GM18507 (cell line): Measurements from ENCODE around the gene PRR30.
A peak's percentile ranks its signal among the peaks of the same experiment; 100 is the strongest.
"Not testable (repeated sequence)": the region's sequence is repeated elsewhere in the genome, so short reads cannot be mapped to it uniquely, and the experiment has no call there.

ENCODE experiments used
- DNase-seq: peaks from one replicate; pipeline ENCODE4 v3.0.0; 2011; ENCODE audit warnings: low read depth; ENCODE audit not compliant: insufficient read length; ENCODE audit errors: extremely low spot score
- FAIRE-seq: peaks from 2 replicates; lab custom pipeline; 2011; peaks lifted over from hg19 to GRCh38; lab: Jason Lieb, UNC

The PRR30 gene

GRCh38 chr2:27139310-27139709, at the start of gene PRR30:
TSS of gene PRR30 (minus strand) at chr2:27139410. CDS start at chr2:27138329, 1,081 bp downstream.
- DNase-seq (no peak), FAIRE-seq (no peak)

GRCh38 chr2:27186613-27187345, 47.6 kb upstream of the PRR30 start:
- FAIRE-seq = no peak
- no peak for DNase-seq

- DNase-seq = no peak
- no peak for FAIRE-seq
Measured at GRCh38 chr2:27185331-27186026, 46.3 kb upstream of the PRR30 start.

GRCh38 chr2:27184115-27184514, 44.9 kb upstream of the PRR30 start:
- DNase-seq = no peak
- FAIRE-seq = no peak

- DNase-seq (no peak), FAIRE-seq (no peak)
Measured at GRCh38 chr2:27182346-27182745, 43.1 kb upstream of the PRR30 start.

- FAIRE-seq (no peak), DNase-seq (no peak)
Measured at GRCh38 chr2:27179344-27180000, 40.3 kb upstream of the PRR30 start.

- FAIRE-seq (no peak), DNase-seq (no peak)
Measured at GRCh38 chr2:27178469-27178868, 39.3 kb upstream of the PRR30 start.

- DNase-seq (no peak), FAIRE-seq (no peak)
Measured at GRCh38 chr2:27177441-27178351, 38.5 kb upstream of the PRR30 start.

GRCh38 chr2:27175781-27176180, 36.6 kb upstream of the PRR30 start:
- not testable (repeated sequence) for DNase-seq, FAIRE-seq

- DNase-seq (no peak), FAIRE-seq (no peak)
Measured at GRCh38 chr2:27175330-27175729, 36.1 kb upstream of the PRR30 start.

GRCh38 chr2:27174638-27175037, 35.4 kb upstream of the PRR30 start:
- no peak for FAIRE-seq
- DNase-seq = no peak

GRCh38 chr2:27171351-27171848, 32.2 kb upstream of the PRR30 start:
- DNase-seq (no peak), FAIRE-seq (no peak)

GRCh38 chr2:27170581-27171337, 31.5 kb upstream of the PRR30 start:
- no peak for DNase-seq
- no peak for FAIRE-seq

- FAIRE-seq = peak; percentile 77
- no peak for DNase-seq
Measured at GRCh38 chr2:27164960-27165763, 26.0 kb upstream of the PRR30 start.

GRCh38 chr2:27162151-27163121, 23.2 kb upstream of the PRR30 start:
- DNase-seq (no peak), FAIRE-seq (peak; percentile 69)

- FAIRE-seq = no peak
- no peak for DNase-seq
Measured at GRCh38 chr2:27160191-27160590, 21.0 kb upstream of the PRR30 start.

GRCh38 chr2:27159271-27159670, 20.1 kb upstream of the PRR30 start:
- DNase-seq = no peak
- no peak for FAIRE-seq
